ENCODE data around the gene ATP6V0E1.

DNA sequence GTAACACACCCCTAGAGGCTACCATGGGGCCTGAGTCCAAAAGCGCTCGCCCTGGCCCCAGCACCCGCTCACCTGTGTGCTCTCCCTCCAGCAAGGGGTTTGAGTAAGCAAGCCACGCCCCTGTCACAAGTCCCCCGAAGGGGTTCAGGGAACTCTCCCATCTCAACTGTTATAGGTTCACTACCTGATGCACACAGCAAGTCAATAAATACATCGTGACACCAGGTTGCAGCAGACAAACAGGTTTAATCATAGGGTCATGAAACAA is 64.2 kb downstream of the ATP6V0E1 start:
- TF ChIP-seq POLR2A (IDR thresholded peaks at IDR 0.05; ENCODE audit: low read depth, low read length) (no peak), CTCF (IDR thresholded peaks at IDR 0.05; ENCODE audit: extremely low read depth in 1 of 2, insufficient read depth in 1 of 2, low read depth in 1 of 2, low read length in 2 of 2) (no peak), GATA2 (IDR thresholded peaks at IDR 0.05; ENCODE audit: insufficient read depth, insufficient read length, low read depth, low read length) (no peak), MYC (IDR thresholded peaks at IDR 0.05; ENCODE audit: low read depth, low read length) (no peak)
- TF ChIP-seq, protein P1, sequence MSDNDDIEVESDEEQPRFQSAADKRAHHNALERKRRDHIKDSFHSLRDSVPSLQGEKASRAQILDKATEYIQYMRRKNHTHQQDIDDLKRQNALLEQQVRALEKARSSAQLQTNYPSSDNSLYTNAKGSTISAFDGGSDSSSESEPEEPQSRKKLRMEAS (IDR thresholded peaks at IDR 0.05; ENCODE audit: insufficient read depth, insufficient read length): no peak

All from endothelial cell of umbilical vein (primary cell).